ENCODE results near the gene NMRK2. TPM values are rescaled to one million over a fixed set of nuclear protein-coding genes. Genes with fewer than 3 reads are reported as not detected.
"Not testable (repeated sequence)": the region's sequence is repeated elsewhere in the genome, so short reads cannot be mapped to it uniquely, and the experiment has no call there.

Gene NMRK2
- total RNA-seq, 1 experiment from 2014 or later, result not detected

DNA sequence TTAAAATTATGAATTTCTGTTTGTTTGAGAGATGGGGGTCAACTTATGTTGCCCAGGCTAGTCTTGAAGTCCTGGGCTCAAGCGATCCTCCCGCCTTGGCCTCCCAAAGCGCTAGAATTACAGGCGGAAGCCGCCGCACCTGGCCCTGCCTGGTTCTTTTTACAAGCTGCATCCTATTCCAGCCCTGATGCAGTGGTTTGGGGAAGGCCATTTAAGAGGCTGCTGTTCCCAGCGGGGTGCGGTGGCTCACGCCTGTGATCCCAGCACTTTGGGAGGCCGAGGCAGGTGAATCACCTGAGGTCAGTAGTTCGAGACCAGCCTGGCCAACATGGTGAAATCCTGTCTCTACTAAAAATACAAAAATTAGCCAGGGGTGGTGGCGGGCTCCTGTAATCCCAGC lies 35.1 kb downstream of the NMRK2 start:
- CTCF ChIA-PET, result interaction anchor here (1.3 to 1.4 kb wide), 2 partner anchors 17 to 18 kb away, joined by 3 read pairs; partner anchors contain the start of gene EEF2
- H3K9me3 ChIP-seq (ENCODE audit: control insufficient read depth in 1 of 2, insufficient read depth in 1 of 2, low read depth in 1 of 2, low read length in 2 of 2); RAD21 ChIA-PET (ENCODE audit: low non-redundant PET in 1 of 2, low total read pairs in 2 of 2, uncharacterized antibody in 2 of 2, unreplicated experiment in 2 of 2); BruUV-seq (replicated peaks); DNase-seq (ENCODE audit: low read depth, low spot score); intact Hi-C loops (cut with micrococcal nuclease); H2AFZ ChIP-seq (ENCODE audit: low read depth, low read length, poor library complexity, severe bottlenecking); H3K27me3 ChIP-seq (ENCODE audit: insufficient read depth, low read length); H3K4me3 ChIP-seq (replicated peaks in 1 of 2; ENCODE audit: low read depth in 1 of 2, low read length in 2 of 2); H3K9me2 ChIP-seq (ENCODE audit: insufficient read depth); H4K20me1 ChIP-seq (ENCODE audit: insufficient read depth); ATAC-seq: not testable (repeated sequence)
- peaks cover 15 to 30% of the 10 kb centered on the region in 2 experiments for H3K4me1 ChIP-seq (ENCODE audit: control insufficient read depth in 1 of 2, insufficient read depth in 2 of 2, low read length in 2 of 2)
- POLR2A ChIA-PET, result interaction anchor here (0.6 to 5.4 kb wide), 6 partner anchors 12 to 116 kb away, joined by 3 to 60 read pairs (median 6); partner anchors contain the start of gene EEF2
- peak overlapping the region; percentile 99; the same call in 1 of the 2 replicates for H3K9ac ChIP-seq (ENCODE audit: low read length)
- peaks cover 12 to 31% of the 10 kb centered on the region in 2 experiments; a peak in 3 of 4 replicates for H3K36me3 ChIP-seq (ENCODE audit: control insufficient read depth in 1 of 2, insufficient read depth in 2 of 2, low read length in 2 of 2)
- peak overlapping the region; percentile 83; the same call in 1 of the 2 replicates for H3K4me2 ChIP-seq (ENCODE audit: low read length)
- peaks cover 54% of the 10 kb centered on the region for H3K79me2 ChIP-seq (ENCODE audit: insufficient read depth, low read length)
- H3K27ac ChIP-seq (ENCODE audit: low read depth, low read length), result peak overlapping the region; percentile 12; the same call in 1 of the 2 replicates

DNA sequence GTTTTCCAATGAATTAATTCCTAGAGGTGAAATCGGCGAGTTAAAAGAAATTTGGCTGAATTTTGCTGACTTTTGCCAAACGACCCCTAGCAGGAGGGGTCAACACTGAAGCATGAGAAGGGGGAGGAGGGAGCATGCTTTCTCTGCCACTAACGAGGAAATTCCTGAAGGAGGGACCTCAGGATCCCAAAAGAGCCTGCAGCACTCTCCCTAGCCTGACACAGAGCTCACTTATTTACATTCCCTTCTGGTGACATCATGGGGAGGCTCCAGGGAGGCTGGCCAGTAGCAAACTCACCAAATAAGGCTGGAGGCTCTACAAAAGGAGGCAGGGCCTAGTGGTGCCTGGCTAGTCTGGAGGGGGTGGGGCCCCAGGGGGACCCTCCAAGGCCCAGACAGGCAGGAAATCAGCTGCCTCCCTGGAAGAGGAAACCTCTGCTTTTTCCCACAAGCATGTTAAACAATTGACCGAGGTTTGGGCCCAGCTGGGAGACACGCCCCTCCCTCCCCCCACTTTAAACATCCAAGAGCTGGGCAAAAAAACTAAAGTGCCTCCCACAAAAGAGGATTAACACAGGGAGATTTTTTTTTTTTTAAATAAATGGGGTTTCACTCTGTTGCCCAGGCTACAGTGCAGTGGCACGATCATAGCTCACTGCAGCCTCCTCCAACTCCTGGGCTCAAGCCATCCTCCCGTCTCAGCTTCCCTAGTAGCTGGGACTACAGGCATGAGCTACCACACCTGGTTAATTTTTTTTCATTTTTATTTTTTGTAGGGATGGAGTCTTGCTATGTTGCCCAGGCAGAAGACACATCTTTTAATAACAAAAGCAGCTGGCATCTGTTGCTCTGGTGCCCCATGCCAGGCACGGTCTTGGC lies 35.9 kb downstream of the NMRK2 start:
- no TSS peak for BruUV-seq (replicated peaks)
- ATAC-seq, result peak; percentile 59

More for the DNA sequence above, 35.9 kb downstream of the NMRK2 start:
- Histone ChIP-seq H2AFZ (ENCODE audit: low read depth, low read length, poor library complexity, severe bottlenecking) (no peak overlapping the region), H3K4me2 (ENCODE audit: low read length) (peak overlapping the region; percentile 83), H3K4me1 (ENCODE audit: control insufficient read depth in 1 of 2, insufficient read depth in 2 of 2, low read length in 2 of 2) (peaks cover 15 to 30% of the 10 kb centered on the region in 2 experiments), H3K36me3 (ENCODE audit: control insufficient read depth in 1 of 2, insufficient read depth in 2 of 2, low read length in 2 of 2) (peaks cover 9 to 24% of the 10 kb centered on the region in 2 experiments; a peak in 2 of 4 replicates), H3K9me3 (ENCODE audit: control insufficient read depth in 1 of 2, insufficient read depth in 1 of 2, low read depth in 1 of 2, low read length in 2 of 2) (no peaks in the 10 kb centered on the region), H3K4me3 (replicated peaks in 1 of 2; ENCODE audit: low read depth in 1 of 2, low read length in 2 of 2) (peak overlapping the region; percentile 82 to 96; a peak in 3 of 4 replicates), H3K9me2 (ENCODE audit: insufficient read depth) (no peaks in the 10 kb centered on the region), H4K20me1 (ENCODE audit: insufficient read depth) (no peaks in the 10 kb centered on the region), H3K9ac (ENCODE audit: low read length) (peak overlapping the region; percentile 99), H3K79me2 (ENCODE audit: insufficient read depth, low read length) (peaks cover 54% of the 10 kb centered on the region), H3K27me3 (ENCODE audit: insufficient read depth, low read length) (no peaks in the 10 kb centered on the region), H3K27ac (ENCODE audit: low read depth, low read length) (peak overlapping the region; percentile 76)
- ChIA-PET RAD21 (ENCODE audit: low non-redundant PET in 1 of 2, low total read pairs in 2 of 2, uncharacterized antibody in 2 of 2, unreplicated experiment in 2 of 2) (no interaction called here), CTCF (interaction anchor here (0.7 to 1.4 kb wide), 8 partner anchors 16 to 411 kb away, joined by 3 to 11 read pairs (median 3); partner anchors contain the start of gene EEF2), POLR2A (interaction anchor here (0.6 to 5.4 kb wide), 7 partner anchors 11 to 117 kb away, joined by 3 to 60 read pairs (median 5); partner anchors contain the start of gene EEF2)
- TF ChIP-seq FOSL1 (IDR thresholded peaks at IDR 0.05; ENCODE audit: low read depth) (peak; percentile 62; the same call in 1 of the 2 replicates), SRF (IDR thresholded peaks at IDR 0.05; ENCODE audit: low read depth) (peak; percentile 98), JUND (IDR thresholded peaks at IDR 0.05) (peak; percentile 76), SP1 (IDR thresholded peaks at IDR 0.05; ENCODE audit: low read depth) (peak; percentile 6; the same call in 1 of the 2 replicates), EZH2 (IDR thresholded peaks at IDR 0.05) (no peak), ELF1 (IDR thresholded peaks at IDR 0.05; ENCODE audit: borderline replicate concordance, low read depth) (no peak)
- TF ChIP-seq, protein P1, sequence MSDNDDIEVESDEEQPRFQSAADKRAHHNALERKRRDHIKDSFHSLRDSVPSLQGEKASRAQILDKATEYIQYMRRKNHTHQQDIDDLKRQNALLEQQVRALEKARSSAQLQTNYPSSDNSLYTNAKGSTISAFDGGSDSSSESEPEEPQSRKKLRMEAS (IDR thresholded peaks at IDR 0.05), result 0 out of 2 replicates have a peak, but pooled peaks have one; percentile 21
- intact Hi-C loops (cut with micrococcal nuclease), result no loop called here
- peak; percentile 85 for DNase-seq (ENCODE audit: low read depth, low spot score)

Data from HCT116 (cell line).